RWPE2 (cell line): ENCODE measurements around the gene TIMM17B.

Source experiments
- ATAC-seq: fragments of 200-7000 bp; cut with Tn5 transposase; 3 replicates; pipeline ENCODE4 v1.9.1; 2021; ENCODE audit warnings: low read depth
- DNase-seq: peaks from one replicate; pipeline ENCODE4 v3.0.0-alpha.2; 2020; ENCODE audit warnings: low spot score
- H3K27ac ChIP-seq: fragments of 450-650 bp; 2 replicates; pipeline ENCODE4 v1.5.1; 2017; ENCODE audit warnings: mild to moderate bottlenecking; ENCODE audit not compliant: poor library complexity, severe bottlenecking
- H3K27me3 ChIP-seq: fragments of 250-450 bp; sonication (Bioruptor Pico); 2 replicates; pipeline ENCODE4 v1.5.1; 2021; ENCODE audit warnings: mild to moderate bottlenecking, moderate library complexity; ENCODE audit not compliant: insufficient read depth, poor library complexity, severe bottlenecking
- H3K36me3 ChIP-seq: fragments of 250-450 bp; sonication (Bioruptor Pico); 2 replicates; pipeline ENCODE4 v1.5.1; 2020; ENCODE audit warnings: low read depth, mild to moderate bottlenecking, moderate library complexity
- H3K4me1 ChIP-seq: fragments of 250-450 bp; sonication (Bioruptor Pico); 2 replicates; pipeline ENCODE4 v1.5.1; 2021; ENCODE audit warnings: mild to moderate bottlenecking, moderate library complexity; ENCODE audit not compliant: insufficient read depth, poor library complexity, severe bottlenecking
- H3K4me3 ChIP-seq: fragments of 250-450 bp; sonication (Bioruptor Pico); 2 replicates; pipeline ENCODE4 v1.5.1; 2021; ENCODE audit warnings: mild to moderate bottlenecking, moderate library complexity; ENCODE audit not compliant: severe bottlenecking
- H3K9me3 ChIP-seq: fragments of 250-450 bp; sonication (Bioruptor Pico); 2 replicates; pipeline ENCODE4 v1.5.1; 2021; ENCODE audit warnings: mild to moderate bottlenecking, moderate library complexity; ENCODE audit not compliant: severe bottlenecking
- CTCF ChIP-seq: fragments of 450-650 bp; IDR thresholded peaks from one replicate; pipeline ENCODE4 v1.5.1; 2017; ENCODE audit warnings: mild to moderate bottlenecking, moderate library complexity; ENCODE audit not compliant: poor library complexity, severe bottlenecking

Gene TIMM17B

GRCh38 chrX:48935301-48935670 is 37.7 kb upstream of the TIMM17B start:
- Histone ChIP-seq H3K27ac (no peak overlapping the region), H3K9me3 (no peaks in the 10 kb centered on the region), H3K27me3 (no peaks in the 10 kb centered on the region), H3K4me3 (no peak overlapping the region), H3K4me1 (no peaks in the 10 kb centered on the region), H3K36me3 (peaks cover 4% of the 10 kb centered on the region; the same call in 1 of the 2 replicates)
- TF ChIP-seq CTCF, result no peak
- DNase-seq (no peak), ATAC-seq (no peak)

DNA sequence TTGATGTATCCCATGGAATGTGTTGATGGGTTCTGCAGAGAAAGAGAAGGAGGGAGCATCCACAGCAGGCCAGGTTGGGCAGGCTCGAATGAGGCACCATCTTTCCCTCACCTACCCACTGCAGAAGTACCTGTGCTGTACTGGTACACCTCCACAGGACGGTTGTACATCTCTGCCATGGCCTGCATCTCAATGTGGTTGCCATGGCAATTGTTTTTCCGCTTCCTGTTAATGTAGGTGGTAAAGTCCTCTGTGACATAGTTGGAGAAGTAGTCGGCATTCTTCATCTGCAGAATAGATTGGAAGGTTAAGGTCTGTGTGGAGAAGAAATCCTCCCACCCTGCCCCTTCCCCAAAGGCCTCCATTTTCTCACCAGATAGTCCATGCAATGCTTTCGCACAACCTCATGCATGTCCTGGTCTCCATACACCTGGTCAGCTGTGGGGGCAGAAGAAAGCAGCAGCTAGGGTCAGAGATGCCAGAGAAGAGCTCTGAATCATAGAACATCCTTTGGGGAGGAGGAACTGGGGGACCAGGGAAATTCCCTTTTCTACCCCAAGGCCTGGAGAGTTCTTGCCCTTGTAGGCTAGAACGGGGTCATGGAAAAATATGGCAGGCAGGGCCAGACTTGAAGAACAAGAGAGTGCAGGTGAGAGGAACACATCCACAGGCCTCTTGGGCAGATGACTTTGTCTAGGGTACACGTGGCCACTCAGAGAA is 37.2 kb upstream of the TIMM17B start:
- Histone ChIP-seq H3K36me3 (peaks cover 7% of the 10 kb centered on the region; the same call in 1 of the 2 replicates), H3K4me3 (no peak overlapping the region), H3K4me1 (no peaks in the 10 kb centered on the region), H3K27me3 (no peaks in the 10 kb centered on the region), H3K27ac (no peak overlapping the region), H3K9me3 (no peaks in the 10 kb centered on the region)
- no peak for ATAC-seq
- no peak for TF ChIP-seq CTCF
- DNase-seq, result no peak

DNA sequence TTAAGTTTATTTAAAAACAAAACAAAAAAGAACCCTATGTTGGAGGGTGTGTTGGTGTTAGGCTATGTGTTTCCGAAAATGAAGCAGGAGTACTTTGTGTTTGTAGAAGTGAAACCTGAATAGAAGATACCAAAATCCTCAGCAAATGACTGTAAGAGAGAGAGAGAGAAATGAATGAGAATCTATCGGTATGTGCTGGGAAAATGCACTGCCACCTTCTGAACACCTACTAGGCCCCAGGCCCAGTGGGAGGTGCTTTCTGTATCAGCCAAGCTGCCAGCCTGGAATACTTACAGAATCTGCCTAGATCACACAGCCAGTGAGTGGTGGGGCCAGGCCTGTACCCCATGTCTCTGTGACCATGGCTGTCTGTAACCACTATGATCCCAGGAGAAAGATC is 36.2 kb upstream of the TIMM17B start:
- H3K4me3 ChIP-seq, result no peak overlapping the region
- no peak for ATAC-seq

GRCh38 chrX:48927736-48928382 is 30.3 kb upstream of the TIMM17B start:
- ATAC-seq, result no peak
- Histone ChIP-seq H3K27ac (no peak overlapping the region), H3K36me3 (peaks cover 4% of the 10 kb centered on the region; the same call in 1 of the 2 replicates), H3K27me3 (no peaks in the 10 kb centered on the region), H3K9me3 (no peaks in the 10 kb centered on the region), H3K4me1 (no peaks in the 10 kb centered on the region), H3K4me3 (no peak overlapping the region)
- DNase-seq, result no peak
- no peak for TF ChIP-seq CTCF

More for the DNA sequence above, 36.2 kb upstream of the TIMM17B start:
- Histone ChIP-seq H3K4me1 (no peaks in the 10 kb centered on the region), H3K36me3 (peaks cover 7% of the 10 kb centered on the region; the same call in 1 of the 2 replicates), H3K27ac (no peak overlapping the region), H3K9me3 (no peaks in the 10 kb centered on the region), H3K27me3 (no peaks in the 10 kb centered on the region)
- TF ChIP-seq CTCF, result no peak
- no peak for DNase-seq

- Histone ChIP-seq H3K27ac (no peak overlapping the region), H3K27me3 (no peaks in the 10 kb centered on the region), H3K9me3 (no peaks in the 10 kb centered on the region), H3K4me3 (no peak overlapping the region), H3K36me3 (peaks cover 3% of the 10 kb centered on the region; the same call in 1 of the 2 replicates), H3K4me1 (no peaks in the 10 kb centered on the region)
- ATAC-seq (no peak), DNase-seq (no peak)
- TF ChIP-seq CTCF, result no peak
Observed at GRCh38 chrX:48927123-48927522, 29.6 kb upstream of the TIMM17B start.
